OCI-LY1 (cell line): ENCODE results near the gene DCST2.

Experiments used
- EZH2 ChIP-seq: fragments of 200-600 bp; sonication (generic), shearing (Covaris generic); IDR thresholded peaks from 2 replicates; pipeline ENCODE4 v1.8.0; 2017; ENCODE audit warnings: borderline replicate concordance, mixed run types, mild to moderate bottlenecking, antibody characterized with exemption, low read length, moderate library complexity, mixed read lengths
- TF ChIP-seq, protein P1 (sequence below): fragments of 200-600 bp; sonication (generic), shearing (Covaris generic); IDR thresholded peaks from 2 replicates; pipeline ENCODE4 v1.5.1; 2017; ENCODE audit warnings: mild to moderate bottlenecking, antibody characterized with exemption, low read length, moderate library complexity, mixed read lengths

DNA sequence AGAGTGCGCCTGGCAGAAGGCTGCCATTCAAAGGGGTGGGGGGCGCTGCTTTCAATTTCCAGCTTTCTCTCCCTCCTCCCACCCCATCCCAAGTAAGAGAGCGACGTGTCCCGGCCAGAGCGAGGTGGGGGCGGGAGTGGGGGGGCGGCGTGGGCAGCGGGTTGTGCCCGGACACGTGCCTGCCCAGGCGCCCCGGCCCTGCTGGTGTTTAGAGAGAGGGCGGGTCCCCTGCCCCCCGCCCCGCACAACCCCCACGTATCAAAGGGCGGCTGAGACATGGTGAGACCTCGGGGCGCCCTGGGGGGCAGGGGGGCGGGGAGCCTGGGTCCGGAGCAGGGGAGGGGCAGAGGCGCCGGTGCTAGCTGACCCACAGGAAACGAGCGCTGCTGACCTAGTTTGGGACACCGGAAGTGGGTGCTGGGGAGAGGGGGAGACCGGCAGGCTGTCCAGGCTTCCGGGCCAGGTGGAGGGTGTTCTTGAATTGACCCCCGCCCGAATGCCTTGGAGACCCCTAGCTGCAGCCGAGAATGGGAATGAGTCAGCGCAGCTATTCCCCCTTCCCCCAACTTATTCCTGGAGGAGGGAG lies 29.7 kb downstream of the DCST2 start:
- TF ChIP-seq EZH2: no peak
- TF ChIP-seq, protein P1, sequence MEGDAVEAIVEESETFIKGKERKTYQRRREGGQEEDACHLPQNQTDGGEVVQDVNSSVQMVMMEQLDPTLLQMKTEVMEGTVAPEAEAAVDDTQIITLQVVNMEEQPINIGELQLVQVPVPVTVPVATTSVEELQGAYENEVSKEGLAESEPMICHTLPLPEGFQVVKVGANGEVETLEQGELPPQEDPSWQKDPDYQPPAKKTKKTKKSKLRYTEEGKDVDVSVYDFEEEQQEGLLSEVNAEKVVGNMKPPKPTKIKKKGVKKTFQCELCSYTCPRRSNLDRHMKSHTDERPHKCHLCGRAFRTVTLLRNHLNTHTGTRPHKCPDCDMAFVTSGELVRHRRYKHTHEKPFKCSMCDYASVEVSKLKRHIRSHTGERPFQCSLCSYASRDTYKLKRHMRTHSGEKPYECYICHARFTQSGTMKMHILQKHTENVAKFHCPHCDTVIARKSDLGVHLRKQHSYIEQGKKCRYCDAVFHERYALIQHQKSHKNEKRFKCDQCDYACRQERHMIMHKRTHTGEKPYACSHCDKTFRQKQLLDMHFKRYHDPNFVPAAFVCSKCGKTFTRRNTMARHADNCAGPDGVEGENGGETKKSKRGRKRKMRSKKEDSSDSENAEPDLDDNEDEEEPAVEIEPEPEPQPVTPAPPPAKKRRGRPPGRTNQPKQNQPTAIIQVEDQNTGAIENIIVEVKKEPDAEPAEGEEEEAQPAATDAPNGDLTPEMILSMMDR: no peak
